T1000 (cell line): ENCODE results near the gene TCAP.
A peak's percentile ranks its signal among the peaks of the same experiment; 100 is the strongest.
"Not testable (repeated sequence)": the region's sequence is repeated elsewhere in the genome, so short reads cannot be mapped to it uniquely, and the experiment has no call there.

Source experiments
- DNase-seq: peaks from one replicate; lab custom pipeline; 2025; ENCODE audit warnings: mixed read lengths; lab: John Stamatoyannopoulos, UW

TCAP gene

GRCh38 chr17:39684369-39685192, 19.4 kb downstream of the TCAP start:
- no peak for DNase-seq

- no peak for DNase-seq
These were observed 22.0 kb downstream of the TCAP start for GRCh38 chr17:39687101-39687545.

DNA sequence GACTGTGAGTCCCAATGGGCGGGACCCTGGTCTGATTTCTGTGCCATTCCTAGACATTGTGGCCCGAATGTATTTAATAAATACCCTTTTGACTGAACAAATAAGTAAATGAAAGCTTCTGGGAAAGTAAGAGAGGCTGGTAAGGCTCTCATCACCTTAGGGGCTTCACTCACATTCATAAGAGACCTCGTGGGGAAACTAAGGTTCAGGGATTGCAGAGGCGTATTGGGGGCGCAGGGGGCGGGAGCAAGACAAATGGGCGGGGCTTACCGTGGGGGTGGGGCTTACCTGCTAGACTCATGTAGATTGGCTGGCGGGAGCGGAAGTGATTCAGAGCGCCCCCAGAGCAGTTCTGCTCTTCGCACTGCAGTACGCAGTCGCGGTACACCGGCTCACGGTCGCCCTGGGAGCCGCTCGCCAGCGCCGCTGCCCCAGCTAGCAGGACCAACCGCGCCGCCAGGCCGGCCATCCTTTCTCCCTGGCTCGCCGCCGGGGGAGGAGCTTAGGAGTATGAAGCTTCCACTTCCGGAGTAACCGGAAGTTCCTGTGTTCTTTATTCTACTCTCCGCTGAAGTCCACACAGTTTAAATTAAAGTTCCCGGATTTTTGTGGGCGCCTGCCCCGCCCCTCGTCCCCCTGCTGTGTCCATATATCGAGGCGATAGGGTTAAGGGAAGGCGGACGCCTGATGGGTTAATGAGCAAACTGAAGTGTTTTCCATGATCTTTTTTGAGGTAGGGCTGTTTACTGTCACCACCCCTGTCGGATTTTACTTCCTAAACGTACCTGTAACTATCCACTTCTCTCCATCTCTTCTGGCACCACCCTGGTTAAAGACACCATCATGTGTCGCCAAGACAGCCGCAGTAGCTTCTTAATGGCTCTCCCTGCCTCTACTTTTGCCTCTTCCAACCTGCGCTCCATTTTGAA, 22.7 kb downstream of the TCAP start, which contains the start of gene PGAP3:
PGAP3 (minus strand) TSS at position 512 of the 929 bp plus-strand sequence; CDS start at position 469, 43 bp downstream.
- peak; percentile 92 for DNase-seq

GRCh38 chr17:39688475-39688835, 23.3 kb downstream of the TCAP start:
- no peak for DNase-seq

GRCh38 chr17:39688945-39689344, 23.8 kb downstream of the TCAP start:
- DNase-seq: no peak

- DNase-seq: no peak
These were observed 29.4 kb downstream of the TCAP start for GRCh38 chr17:39694593-39694992.

DNA sequence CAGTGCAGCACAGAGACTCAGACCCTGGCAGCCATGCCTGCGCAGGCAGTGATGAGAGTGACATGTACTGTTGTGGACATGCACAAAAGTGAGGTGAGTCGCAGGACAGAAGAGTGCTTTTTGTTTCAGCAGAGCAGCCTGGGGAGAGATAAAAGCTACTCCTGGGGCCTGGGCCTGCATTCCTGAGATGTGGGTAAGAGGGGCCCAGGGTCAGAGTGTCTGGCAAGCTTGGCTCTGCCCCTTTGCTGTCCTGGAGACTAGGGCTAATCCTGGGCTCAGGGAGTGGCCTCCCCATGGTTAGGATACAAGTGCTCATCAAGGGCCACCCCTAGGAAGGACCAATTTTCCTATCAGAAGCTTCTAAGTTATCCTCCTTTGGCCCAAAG, 29.9 kb downstream of the TCAP start:
- no peak for DNase-seq

DNA sequence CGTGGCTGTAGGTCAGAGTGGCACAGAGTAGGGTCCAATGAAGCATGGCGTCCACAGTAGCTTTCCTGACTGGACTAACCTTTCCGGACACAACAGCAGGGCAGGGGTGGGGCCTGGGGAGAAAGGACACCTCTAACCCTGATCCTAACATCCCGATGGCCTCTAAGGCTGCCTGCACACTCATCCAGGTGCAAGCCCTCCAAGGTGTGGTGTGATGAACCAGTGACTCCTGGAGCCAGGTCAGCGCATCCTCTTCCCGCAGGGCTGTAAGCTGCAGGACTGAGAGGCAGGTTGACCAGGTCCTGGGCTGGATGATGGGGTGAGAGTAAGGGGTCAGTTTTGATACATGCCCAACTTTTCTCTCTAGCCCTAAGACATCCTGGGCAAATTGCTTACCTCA, 31.6 kb downstream of the TCAP start:
- no peak for DNase-seq

DNA sequence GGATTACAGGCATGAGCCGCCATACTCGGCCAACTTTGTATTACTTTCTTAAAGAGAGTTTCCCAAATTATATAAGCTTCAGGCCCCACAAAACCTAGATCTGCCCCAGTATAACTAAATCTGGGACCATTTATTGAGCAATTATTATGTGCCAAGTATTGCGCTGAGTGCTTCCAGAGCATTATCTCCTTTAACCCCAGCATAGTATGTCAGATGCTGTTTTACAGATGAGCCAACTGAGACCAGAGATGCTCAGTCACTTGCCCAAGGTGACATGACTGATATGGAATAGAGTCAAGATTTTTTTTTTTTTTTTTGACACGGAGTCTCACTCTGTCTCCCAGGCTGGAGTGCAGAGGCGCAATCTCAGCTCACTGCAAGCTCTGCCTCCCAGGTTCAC, 32.8 kb downstream of the TCAP start:
- DNase-seq: no peak

DNA sequence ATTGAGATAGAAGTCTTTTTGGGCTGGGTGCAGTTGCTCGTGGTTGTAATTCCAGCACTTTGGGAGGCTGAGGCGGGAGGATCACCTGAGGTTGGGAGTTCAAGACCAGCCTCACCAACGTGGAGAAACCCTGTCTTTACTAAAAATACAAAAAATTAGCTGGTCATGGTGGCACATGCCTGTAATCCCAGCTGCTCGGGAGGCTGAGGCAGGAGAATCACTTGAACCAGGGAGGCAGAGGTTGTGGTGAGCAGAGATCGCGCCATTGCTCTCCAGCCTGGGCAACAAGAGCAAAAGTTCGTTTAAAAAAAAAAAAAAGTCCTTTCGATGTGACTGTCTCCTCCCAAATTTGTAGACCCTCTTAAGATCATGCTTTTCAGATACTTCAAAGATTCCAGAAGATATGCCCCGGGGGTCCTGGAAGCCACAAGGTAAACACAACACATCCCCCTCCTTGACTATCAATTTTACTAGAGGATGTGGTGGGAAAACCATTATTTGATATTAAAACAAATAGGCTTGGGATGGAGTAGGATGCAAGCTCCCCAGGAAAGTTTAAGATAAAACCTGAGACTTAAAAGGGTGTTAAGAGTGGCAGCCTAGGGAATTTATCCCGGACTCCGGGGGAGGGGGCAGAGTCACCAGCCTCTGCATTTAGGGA, 34.1 kb downstream of the TCAP start:
- DNase-seq: not testable (repeated sequence)

DNA sequence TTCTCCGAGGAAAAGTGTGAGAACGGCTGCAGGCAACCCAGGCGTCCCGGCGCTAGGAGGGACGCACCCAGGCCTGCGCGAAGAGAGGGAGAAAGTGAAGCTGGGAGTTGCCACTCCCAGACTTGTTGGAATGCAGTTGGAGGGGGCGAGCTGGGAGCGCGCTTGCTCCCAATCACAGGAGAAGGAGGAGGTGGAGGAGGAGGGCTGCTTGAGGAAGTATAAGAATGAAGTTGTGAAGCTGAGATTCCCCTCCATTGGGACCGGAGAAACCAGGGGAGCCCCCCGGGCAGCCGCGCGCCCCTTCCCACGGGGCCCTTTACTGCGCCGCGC, 34.6 kb downstream of the TCAP start, which contains the start of gene ERBB2:
ERBB2 (plus strand) TSS at position 247 of the 330 bp plus-strand sequence. CDS start 175 bp downstream, outside the sequence.
- DNase-seq: peak; percentile 18

- DNase-seq: no peak
These were observed 35.2 kb downstream of the TCAP start for GRCh38 chr17:39700148-39700987.

GRCh38 chr17:39701012-39701783, 36.0 kb downstream of the TCAP start:
- DNase-seq: no peak

GRCh38 chr17:39701784-39702422, 36.8 kb downstream of the TCAP start:
- DNase-seq: no peak

DNA sequence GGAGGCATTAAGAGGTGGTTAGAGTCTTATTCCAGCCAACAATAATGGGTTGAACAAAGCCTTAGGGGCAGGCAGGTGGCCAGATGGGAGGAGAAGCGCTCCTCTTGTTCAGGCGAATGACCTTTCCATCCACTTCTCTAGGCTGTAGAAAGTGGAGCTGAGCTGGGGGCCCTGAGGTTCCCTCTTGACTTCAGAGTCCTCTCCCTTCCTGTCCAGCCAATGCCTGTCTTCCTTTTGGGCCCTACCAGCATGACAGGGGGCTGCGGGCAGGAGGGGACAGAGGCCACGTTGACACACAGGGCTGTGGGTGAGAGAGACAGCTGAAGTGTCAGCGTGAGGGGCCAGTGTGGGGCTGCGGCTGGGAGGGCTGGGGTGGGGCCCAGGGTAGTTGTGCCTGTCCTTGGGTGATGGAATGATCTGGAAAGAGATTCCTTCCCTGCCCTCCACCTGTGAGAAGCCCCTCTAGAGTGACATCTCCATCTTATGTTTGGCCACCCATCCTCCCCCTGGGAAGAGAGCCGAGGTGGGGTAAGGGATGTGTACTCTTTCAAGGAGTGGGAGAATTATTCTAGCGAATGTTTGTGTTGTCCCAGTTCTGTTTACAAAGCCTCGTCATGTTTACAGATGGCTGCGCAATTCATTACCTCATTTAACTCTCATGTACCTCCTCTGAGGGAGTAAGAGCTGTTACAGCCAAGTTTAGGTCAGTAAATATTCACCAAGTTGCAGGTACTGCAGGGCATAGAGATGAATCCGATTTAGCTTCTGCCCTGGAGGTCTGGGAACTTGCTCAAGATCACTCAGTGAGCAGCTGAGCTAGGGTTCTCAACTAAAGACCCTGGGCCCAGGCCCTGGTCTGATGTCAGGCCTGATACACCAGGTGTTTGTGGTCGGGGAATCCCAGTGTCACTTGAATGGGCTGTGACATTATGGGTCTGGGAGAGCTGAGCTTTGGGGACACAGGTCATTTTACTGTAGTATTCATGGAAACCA, 38.0 kb downstream of the TCAP start:
- DNase-seq: no peak

- DNase-seq: no peak
These were observed 38.8 kb downstream of the TCAP start for GRCh38 chr17:39703913-39704312.

- DNase-seq: no peak
These were observed 39.8 kb downstream of the TCAP start for GRCh38 chr17:39704821-39705551.

DNA sequence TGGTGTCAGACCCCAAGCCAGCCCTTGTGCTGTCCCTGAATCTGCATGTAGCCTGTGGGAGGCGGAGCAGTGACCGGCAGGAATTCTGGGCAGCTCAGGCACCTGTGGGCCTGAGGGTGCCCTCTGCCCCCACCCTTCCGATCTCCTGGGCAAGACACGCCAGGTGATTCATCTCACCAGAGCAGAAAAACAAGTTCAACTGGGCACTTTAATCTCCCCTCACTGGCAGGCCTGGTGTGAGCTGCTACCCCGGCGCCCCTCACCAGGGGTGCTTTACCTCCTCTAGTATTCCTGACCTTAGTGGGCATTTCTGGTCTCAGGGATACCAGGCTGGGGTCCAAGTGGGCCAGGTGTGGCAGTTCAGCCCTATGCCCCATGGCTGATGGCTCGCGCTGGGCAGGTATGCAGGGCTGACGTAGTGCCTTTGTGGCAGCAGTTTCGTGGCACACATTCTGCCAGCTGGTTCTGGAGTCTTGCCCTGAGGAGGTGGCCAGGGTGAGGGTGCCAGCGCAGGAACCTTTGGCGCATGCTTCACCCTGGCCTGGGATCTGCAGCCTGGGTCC, 40.7 kb downstream of the TCAP start:
- DNase-seq: no peak
